HEK293 (cell line): Measurements from ENCODE around the gene PGAM5.

Source experiments
- CTCF ChIP-seq: fragments of 450-650 bp; formaldehyde crosslinking; IDR thresholded peaks from 2 replicates; pipeline ENCODE4 v1.5.1; 2016; ENCODE audit warnings: missing biosample characterization, missing genetic modification characterization
- GLI4 ChIP-seq: fragments of 450-650 bp; formaldehyde crosslinking; IDR thresholded peaks from 2 replicates; pipeline ENCODE4 v1.5.1; 2016; ENCODE audit warnings: missing biosample characterization, missing genetic modification characterization
- KLF16 ChIP-seq: fragments of 450-650 bp; formaldehyde crosslinking; IDR thresholded peaks from 2 replicates; pipeline ENCODE4 v1.5.1; 2017; ENCODE audit warnings: missing biosample characterization, missing genetic modification characterization
- OVOL3 ChIP-seq: fragments of 450-650 bp; formaldehyde crosslinking; IDR thresholded peaks from 2 replicates; pipeline ENCODE4 v1.5.1; 2016; ENCODE audit warnings: missing biosample characterization, missing genetic modification characterization
- YY1 ChIP-seq: fragments of 450-650 bp; formaldehyde crosslinking; IDR thresholded peaks from 2 replicates; pipeline ENCODE4 v1.5.1; 2018; ENCODE audit warnings: missing biosample characterization, missing genetic modification characterization
- ZNF558 ChIP-seq: fragments of 450-650 bp; formaldehyde crosslinking; IDR thresholded peaks from 2 replicates; pipeline ENCODE4 v1.5.1; 2016; ENCODE audit warnings: missing biosample characterization, missing genetic modification characterization
- ZNF777 ChIP-seq: fragments of 450-650 bp; formaldehyde crosslinking; IDR thresholded peaks from 2 replicates; pipeline ENCODE4 v1.5.1; 2017; ENCODE audit warnings: missing biosample characterization, missing genetic modification characterization, borderline replicate concordance

DNA sequence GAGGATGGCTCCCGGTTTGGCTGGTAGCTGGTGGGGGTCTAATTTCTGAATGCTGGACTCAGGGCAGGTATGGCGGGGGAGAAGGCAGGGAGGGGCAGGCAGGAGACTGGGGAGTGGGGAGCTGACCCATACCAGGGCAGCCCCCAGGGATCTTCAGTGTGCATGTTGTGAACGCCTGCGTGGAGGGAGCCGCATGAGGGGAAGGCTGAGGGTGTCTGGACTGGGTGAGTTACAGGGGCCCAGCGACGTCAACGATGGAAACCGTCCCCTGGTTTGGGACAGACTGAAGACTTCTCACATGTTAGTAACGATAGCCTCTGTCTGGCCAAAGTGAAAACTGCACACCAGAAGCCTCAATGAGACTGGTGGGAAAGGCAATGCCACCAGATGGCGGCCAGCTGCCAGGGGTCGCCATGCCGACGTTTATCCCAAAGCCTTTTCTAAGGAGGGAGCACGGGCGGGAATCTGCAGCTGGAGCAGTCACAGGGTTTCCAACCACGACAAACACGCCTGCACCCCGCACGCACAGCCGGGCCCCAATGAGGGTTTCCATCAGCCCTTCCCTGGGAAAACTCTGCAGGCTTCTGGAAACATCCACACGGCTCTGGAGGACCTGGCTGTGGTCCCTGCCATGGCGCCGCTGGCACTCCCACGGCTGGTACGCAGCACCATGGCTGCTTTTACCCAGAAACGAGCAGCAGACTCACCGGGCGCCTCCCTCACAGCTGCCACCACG lies 14.0 kb downstream of the PGAM5 start:
- TF ChIP-seq KLF16 (no peak), GLI4 (no peak), CTCF (tag by site-specific recombination) (no peak), ZNF558 (tag by site-specific recombination) (no peak), ZNF777 (tag by site-specific recombination) (no peak), OVOL3 (tag by site-specific recombination) (no peak), YY1 (tag by site-specific recombination) (no peak)
